Measurements from ENCODE around the gene GRIP2.

GRIP2 gene

DNA sequence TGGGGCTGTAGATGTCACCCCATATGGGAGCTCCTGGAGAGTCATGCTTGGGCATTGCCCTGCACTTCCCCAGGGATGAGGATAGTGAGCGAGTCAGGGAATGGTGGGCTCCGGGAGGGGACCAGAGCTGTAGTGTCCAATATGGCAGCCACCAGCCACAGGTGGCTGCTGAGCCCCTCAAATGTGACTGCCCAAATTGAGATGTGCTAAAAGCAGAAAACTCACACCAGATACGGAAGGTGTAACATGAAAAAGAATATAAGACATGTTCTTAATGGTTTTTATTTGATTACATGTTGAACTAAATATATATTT, 31.7 kb downstream of the GRIP2 start:
- Histone ChIP-seq H3K27me3 (ENCODE audit: control insufficient read depth, insufficient read depth, low read length) (peaks cover 36% of the 10 kb centered on the region), H3K36me3 (ENCODE audit: insufficient read depth, low read length) (no peaks in the 10 kb centered on the region), H3K9ac (ENCODE audit: low read depth, low read length) (no peak overlapping the region), H3K4me2 (ENCODE audit: low read length) (no peak overlapping the region), H3K4me3 (ENCODE audit: low read length) (no peak overlapping the region), H3K4me1 (ENCODE audit: control insufficient read depth, insufficient read depth, low read length) (no peaks in the 10 kb centered on the region), H3K9me3 (replicated peaks; ENCODE audit: low read length) (no peaks in the 10 kb centered on the region)

DNA sequence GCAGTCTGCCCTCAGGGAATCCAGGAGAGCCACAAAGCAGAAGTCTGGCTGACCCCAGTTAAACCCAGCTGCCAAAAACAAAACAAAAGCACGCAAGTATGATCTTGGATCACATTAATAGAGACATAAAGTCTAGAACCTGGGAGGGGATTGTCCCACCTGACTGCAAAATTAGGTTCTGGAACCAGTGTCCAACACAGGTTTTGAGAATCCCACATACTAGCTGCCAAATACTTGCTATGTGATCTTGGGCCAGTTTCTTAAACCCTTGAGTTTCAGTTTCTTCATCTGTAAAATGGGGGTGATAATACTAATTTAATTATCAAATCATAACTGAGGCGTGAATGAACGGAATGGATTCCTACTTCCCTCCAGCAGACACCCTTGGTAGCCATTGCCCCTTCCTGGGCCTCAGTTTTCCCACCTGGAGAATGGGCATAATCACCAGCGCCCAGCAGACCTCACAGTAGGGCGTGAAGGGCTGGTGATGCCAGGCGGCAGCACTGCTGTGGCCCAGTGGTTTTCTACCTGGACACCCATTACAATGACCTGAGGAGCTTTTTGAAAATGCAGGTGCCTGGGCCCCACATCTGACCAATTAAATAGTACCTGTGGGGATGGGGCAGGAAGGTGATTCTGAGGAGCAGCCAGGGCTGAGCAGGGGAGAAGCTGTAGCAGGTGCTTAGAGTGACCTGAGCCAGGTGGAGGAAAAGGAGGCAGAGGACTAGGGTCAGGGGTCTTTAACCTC, 32.2 kb downstream of the GRIP2 start:
- H3K36me3 ChIP-seq (ENCODE audit: insufficient read depth, low read length): no peaks in the 10 kb centered on the region
- no peak overlapping the region for H3K9ac ChIP-seq (ENCODE audit: low read depth, low read length)
- no peaks in the 10 kb centered on the region for H3K4me1 ChIP-seq (ENCODE audit: control insufficient read depth, insufficient read depth, low read length)
- H3K27me3 ChIP-seq (ENCODE audit: control insufficient read depth, insufficient read depth, low read length): peaks cover 33% of the 10 kb centered on the region
- H3K4me3 ChIP-seq (ENCODE audit: low read length): no peak overlapping the region
- no peak overlapping the region for H3K4me2 ChIP-seq (ENCODE audit: low read length)
- H3K9me3 ChIP-seq (replicated peaks; ENCODE audit: low read length): no peaks in the 10 kb centered on the region

GRCh38 chr3:14507305-14507741, 32.8 kb downstream of the GRIP2 start:
- peaks cover 31% of the 10 kb centered on the region for H3K27me3 ChIP-seq (ENCODE audit: control insufficient read depth, insufficient read depth, low read length)
- no peak overlapping the region for H3K4me2 ChIP-seq (ENCODE audit: low read length)
- no peak overlapping the region for H3K4me3 ChIP-seq (ENCODE audit: low read length)
- no peaks in the 10 kb centered on the region for H3K36me3 ChIP-seq (ENCODE audit: insufficient read depth, low read length)
- no peaks in the 10 kb centered on the region for H3K4me1 ChIP-seq (ENCODE audit: control insufficient read depth, insufficient read depth, low read length)
- H3K9me3 ChIP-seq (replicated peaks; ENCODE audit: low read length): no peaks in the 10 kb centered on the region
- no peak overlapping the region for H3K9ac ChIP-seq (ENCODE audit: low read depth, low read length)

GRCh38 chr3:14506626-14507304, 33.4 kb downstream of the GRIP2 start:
- Histone ChIP-seq H3K27me3 (ENCODE audit: control insufficient read depth, insufficient read depth, low read length) (peaks cover 27% of the 10 kb centered on the region), H3K4me1 (ENCODE audit: control insufficient read depth, insufficient read depth, low read length) (no peaks in the 10 kb centered on the region), H3K4me3 (ENCODE audit: low read length) (no peak overlapping the region), H3K9me3 (replicated peaks; ENCODE audit: low read length) (no peaks in the 10 kb centered on the region), H3K36me3 (ENCODE audit: insufficient read depth, low read length) (no peaks in the 10 kb centered on the region), H3K9ac (ENCODE audit: low read depth, low read length) (no peak overlapping the region), H3K4me2 (ENCODE audit: low read length) (no peak overlapping the region)

DNA sequence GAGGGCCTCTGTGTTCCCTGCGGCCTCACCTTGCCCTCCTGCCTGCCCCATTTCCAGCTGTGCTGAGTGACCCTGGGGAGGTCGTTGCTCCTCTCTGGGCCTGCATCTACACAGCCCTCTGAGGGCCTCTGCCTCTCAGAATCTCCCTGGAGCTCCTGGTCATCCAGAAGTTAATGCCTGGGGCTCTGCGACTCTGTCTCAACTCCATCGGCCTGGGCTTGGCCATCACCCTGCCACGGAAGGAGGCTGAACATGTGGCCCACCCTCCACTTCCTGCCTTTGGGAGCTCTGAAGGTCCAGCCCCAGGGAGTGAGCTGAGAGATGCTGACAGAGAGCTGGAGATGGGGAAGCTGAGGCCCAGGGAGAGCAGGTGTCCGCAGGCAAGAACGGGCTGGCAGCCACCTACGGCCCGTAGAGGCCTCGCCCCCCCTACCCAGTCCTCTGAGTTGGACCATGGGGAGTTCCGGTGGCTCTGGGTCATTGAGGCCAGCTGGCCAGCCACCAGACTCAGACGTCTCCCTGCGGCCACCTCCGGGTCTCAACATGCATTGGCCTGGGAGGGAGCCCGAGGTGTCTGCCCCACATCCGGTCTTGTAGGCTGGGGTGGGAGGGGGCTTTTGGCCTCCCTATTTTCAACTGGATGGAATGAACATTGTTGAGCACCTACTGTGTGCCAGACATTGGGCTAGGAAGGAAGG, 34.2 kb downstream of the GRIP2 start:
- H3K4me3 ChIP-seq (ENCODE audit: low read length): no peak overlapping the region
- no peaks in the 10 kb centered on the region for H3K36me3 ChIP-seq (ENCODE audit: insufficient read depth, low read length)
- H3K9ac ChIP-seq (ENCODE audit: low read depth, low read length): no peak overlapping the region
- H3K27me3 ChIP-seq (ENCODE audit: control insufficient read depth, insufficient read depth, low read length): peaks cover 23% of the 10 kb centered on the region
- H3K4me1 ChIP-seq (ENCODE audit: control insufficient read depth, insufficient read depth, low read length): no peaks in the 10 kb centered on the region
- no peaks in the 10 kb centered on the region for H3K9me3 ChIP-seq (replicated peaks; ENCODE audit: low read length)
- no peak overlapping the region for H3K4me2 ChIP-seq (ENCODE audit: low read length)

GRCh38 chr3:14505001-14505802, 34.9 kb downstream of the GRIP2 start:
- no peak overlapping the region for H3K4me3 ChIP-seq (ENCODE audit: low read length)
- H3K4me2 ChIP-seq (ENCODE audit: low read length): no peak overlapping the region
- no peaks in the 10 kb centered on the region for H3K4me1 ChIP-seq (ENCODE audit: control insufficient read depth, insufficient read depth, low read length)
- no peaks in the 10 kb centered on the region for H3K36me3 ChIP-seq (ENCODE audit: insufficient read depth, low read length)
- H3K27me3 ChIP-seq (ENCODE audit: control insufficient read depth, insufficient read depth, low read length): peaks cover 24% of the 10 kb centered on the region
- no peak overlapping the region for H3K9ac ChIP-seq (ENCODE audit: low read depth, low read length)
- H3K9me3 ChIP-seq (replicated peaks; ENCODE audit: low read length): no peaks in the 10 kb centered on the region

DNA sequence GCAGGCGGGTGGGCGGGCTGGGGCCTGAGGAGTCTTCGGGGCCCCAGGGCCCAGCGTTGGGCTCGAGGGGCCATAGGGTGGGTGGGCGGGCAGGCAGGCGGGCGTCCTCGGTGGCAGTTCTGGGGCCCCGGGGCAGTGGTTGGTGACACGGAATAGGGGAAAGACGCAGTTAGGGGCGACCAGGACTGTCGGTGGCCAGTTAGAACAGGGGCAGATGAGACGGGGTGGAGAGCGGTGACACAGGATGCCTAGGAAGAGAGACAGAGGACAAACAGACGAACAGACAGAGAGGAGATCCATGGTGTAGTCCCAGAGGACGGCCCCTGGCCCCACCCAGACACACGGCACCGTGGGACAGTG, 36.5 kb downstream of the GRIP2 start:
- Histone ChIP-seq H3K4me1 (ENCODE audit: control insufficient read depth, insufficient read depth, low read length) (no peaks in the 10 kb centered on the region), H3K9me3 (replicated peaks; ENCODE audit: low read length) (no peaks in the 10 kb centered on the region), H3K4me3 (ENCODE audit: low read length) (no peak overlapping the region), H3K4me2 (ENCODE audit: low read length) (no peak overlapping the region), H3K9ac (ENCODE audit: low read depth, low read length) (no peak overlapping the region), H3K36me3 (ENCODE audit: insufficient read depth, low read length) (no peaks in the 10 kb centered on the region), H3K27me3 (ENCODE audit: control insufficient read depth, insufficient read depth, low read length) (peaks cover 26% of the 10 kb centered on the region)

DNA sequence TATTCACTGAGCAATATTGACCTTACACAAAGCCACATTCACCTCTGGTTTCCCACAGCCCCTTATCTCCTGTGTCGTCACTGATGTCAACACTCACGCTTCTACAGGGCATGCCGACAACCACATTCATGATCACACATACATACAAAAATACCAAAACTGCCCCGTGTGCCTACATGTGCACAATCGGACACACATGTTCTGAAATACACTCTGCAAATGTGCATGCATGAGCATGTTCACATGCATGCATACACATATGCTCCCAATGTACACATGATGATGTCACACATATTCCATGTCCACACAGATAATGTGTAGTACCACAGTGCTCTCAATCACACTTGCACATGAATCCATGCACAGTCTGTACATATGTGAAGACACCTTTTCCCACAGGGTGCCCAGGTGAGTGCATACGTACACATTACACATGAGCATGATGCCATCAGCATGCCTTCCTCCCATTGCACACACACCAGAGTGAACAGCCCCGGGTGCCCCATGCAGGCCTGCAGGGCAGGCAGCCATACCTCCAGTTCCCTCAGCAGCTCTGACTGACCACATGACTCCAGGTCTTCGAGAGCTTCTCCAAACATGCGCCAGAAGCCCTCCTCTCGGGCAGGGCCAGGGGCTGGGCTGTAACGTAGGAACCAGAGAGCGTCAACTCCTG, 37.0 kb downstream of the GRIP2 start:
- no peaks in the 10 kb centered on the region for H3K9me3 ChIP-seq (replicated peaks; ENCODE audit: low read length)
- no peak overlapping the region for H3K4me2 ChIP-seq (ENCODE audit: low read length)
- H3K4me1 ChIP-seq (ENCODE audit: control insufficient read depth, insufficient read depth, low read length): no peaks in the 10 kb centered on the region
- H3K27me3 ChIP-seq (ENCODE audit: control insufficient read depth, insufficient read depth, low read length): peaks cover 30% of the 10 kb centered on the region
- H3K9ac ChIP-seq (ENCODE audit: low read depth, low read length): no peak overlapping the region
- no peak overlapping the region for H3K4me3 ChIP-seq (ENCODE audit: low read length)
- no peaks in the 10 kb centered on the region for H3K36me3 ChIP-seq (ENCODE audit: insufficient read depth, low read length)

- peaks cover 30% of the 10 kb centered on the region for H3K27me3 ChIP-seq (ENCODE audit: control insufficient read depth, insufficient read depth, low read length)
- no peaks in the 10 kb centered on the region for H3K36me3 ChIP-seq (ENCODE audit: insufficient read depth, low read length)
- no peak overlapping the region for H3K4me2 ChIP-seq (ENCODE audit: low read length)
- no peaks in the 10 kb centered on the region for H3K9me3 ChIP-seq (replicated peaks; ENCODE audit: low read length)
- no peak overlapping the region for H3K4me3 ChIP-seq (ENCODE audit: low read length)
- no peak overlapping the region for H3K9ac ChIP-seq (ENCODE audit: low read depth, low read length)
- no peaks in the 10 kb centered on the region for H3K4me1 ChIP-seq (ENCODE audit: control insufficient read depth, insufficient read depth, low read length)
These were observed 37.7 kb downstream of the GRIP2 start for GRCh38 chr3:14502472-14502871.

DNA sequence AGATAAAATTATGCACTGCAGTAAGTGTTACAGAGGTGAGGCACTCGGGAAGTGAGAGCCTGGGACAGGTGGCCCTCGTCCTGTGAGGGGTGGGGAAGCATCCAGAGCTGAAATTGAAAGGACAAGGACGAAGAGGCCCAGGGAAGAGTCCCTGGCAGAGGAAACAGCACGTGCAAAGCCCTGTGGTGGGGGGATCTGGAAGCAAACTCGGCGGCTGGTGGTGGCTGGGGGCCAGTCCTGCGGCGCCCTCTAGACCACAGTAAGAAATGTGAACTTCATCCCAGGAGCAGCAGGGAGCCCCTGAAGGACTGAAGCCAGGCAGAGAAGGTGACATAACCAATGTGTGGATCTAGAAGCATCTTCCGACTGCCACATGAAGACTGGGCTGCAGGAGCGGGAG, 42.8 kb downstream of the GRIP2 start:
- Histone ChIP-seq H3K36me3 (ENCODE audit: insufficient read depth, low read length) (no peaks in the 10 kb centered on the region), H3K4me1 (ENCODE audit: control insufficient read depth, insufficient read depth, low read length) (no peaks in the 10 kb centered on the region), H3K4me3 (ENCODE audit: low read length) (no peak overlapping the region), H3K9me3 (replicated peaks; ENCODE audit: low read length) (no peaks in the 10 kb centered on the region), H3K4me2 (ENCODE audit: low read length) (no peak overlapping the region), H3K27me3 (ENCODE audit: control insufficient read depth, insufficient read depth, low read length) (peaks cover 10% of the 10 kb centered on the region), H3K9ac (ENCODE audit: low read depth, low read length) (no peak overlapping the region)

DNA sequence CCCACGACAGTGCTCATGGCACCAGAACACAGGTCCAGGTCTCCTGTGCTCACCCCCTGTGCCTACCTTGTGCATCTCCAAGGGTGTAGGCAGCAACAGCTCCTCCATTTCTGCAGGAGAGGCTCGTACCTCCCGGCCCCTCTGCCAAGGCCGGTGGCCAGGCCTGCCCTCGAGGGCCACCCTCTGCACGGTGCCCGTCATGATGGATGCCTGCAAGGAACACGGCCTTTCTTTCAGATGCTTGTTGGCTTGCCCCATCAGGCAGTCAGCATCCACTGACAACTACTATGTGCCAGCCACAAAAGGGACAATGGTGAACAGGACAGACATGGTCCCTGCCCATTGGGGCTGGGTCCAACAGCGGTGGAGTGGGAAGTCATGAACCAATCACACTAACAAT, 43.8 kb downstream of the GRIP2 start:
- Histone ChIP-seq H3K4me1 (ENCODE audit: control insufficient read depth, insufficient read depth, low read length) (no peaks in the 10 kb centered on the region), H3K27me3 (ENCODE audit: control insufficient read depth, insufficient read depth, low read length) (peaks cover 10% of the 10 kb centered on the region), H3K9me3 (replicated peaks; ENCODE audit: low read length) (no peaks in the 10 kb centered on the region), H3K4me3 (ENCODE audit: low read length) (no peak overlapping the region), H3K4me2 (ENCODE audit: low read length) (no peak overlapping the region), H3K9ac (ENCODE audit: low read depth, low read length) (no peak overlapping the region), H3K36me3 (ENCODE audit: insufficient read depth, low read length) (no peaks in the 10 kb centered on the region)

Data from skeletal muscle satellite cell (primary cell).